IMR-90 (cell line): ENCODE data around the gene NDUFA13. TPM values are rescaled to one million over a fixed set of nuclear protein-coding genes. Genes with fewer than 3 reads are reported as not detected.

Experiments
- ATAC-seq: fragments of 200-7000 bp; cut with Tn5 transposase; 2 replicates; pipeline ENCODE4 v1.9.1; 2020; ENCODE audit warnings: low read depth, mild to moderate bottlenecking, moderate library complexity
- BruUV-seq: library from RNA; stranded (reverse); fragments of 400-500 nt; replicated peaks from 2 replicates; lab custom pipeline; 2021; lab: Mats Ljungman, UMichigan
- CTCF ChIA-PET: fragments of 300-600 bp; formaldehyde crosslinking; extraction: SDS; loops from one replicate; lab custom pipeline; 2021; ENCODE audit warnings: antibody characterized with exemption; lab: Yijun Ruan, JAX
- POLR2A ChIA-PET: fragments of 300-600 bp; sonication (Branson Sonifier 250); formaldehyde crosslinking; loops from one replicate; lab custom pipeline; 2022; ENCODE audit warnings: antibody characterized with exemption; ENCODE audit not compliant: unreplicated experiment; lab: Charles Lee
- DNase-seq: peaks from one replicate; pipeline ENCODE4 v3.0.0; 2013
- H2AFZ ChIP-seq: replicated peaks from 2 replicates; pipeline ENCODE3; 2013; ENCODE audit warnings: low read length, mild to moderate bottlenecking; ENCODE audit not compliant: poor library complexity
- H2AK5ac ChIP-seq: 2 replicates; pipeline ENCODE4 v1.6.1; 2013; ENCODE audit warnings: low read depth, low read length, inconsistent platforms
- H2AK9ac ChIP-seq: replicated peaks from 2 replicates; pipeline ENCODE3; 2013; ENCODE audit warnings: mild to moderate bottlenecking, low read depth, low read length, moderate library complexity; ENCODE audit not compliant: poor library complexity
- H2BK120ac ChIP-seq: 2 replicates; pipeline ENCODE4 v1.6.1; 2013; ENCODE audit warnings: low read depth, low read length, inconsistent platforms
- H2BK15ac ChIP-seq: 3 replicates; pipeline ENCODE4 v1.6.1; 2013; ENCODE audit warnings: low read depth, low read length, inconsistent platforms
- H2BK20ac ChIP-seq: 2 replicates; pipeline ENCODE4 v1.6.1; 2013; ENCODE audit warnings: low read depth, mild to moderate bottlenecking, inconsistent platforms, low read length, moderate library complexity
- H2BK5ac ChIP-seq: 2 replicates; pipeline ENCODE4 v1.6.1; 2013; ENCODE audit warnings: mild to moderate bottlenecking, low read depth, low read length, inconsistent platforms; ENCODE audit not compliant: poor library complexity, severe bottlenecking
- H3K14ac ChIP-seq: replicated peaks from 2 replicates; pipeline ENCODE4 v1.6.1; 2013; ENCODE audit warnings: low read depth, low read length, inconsistent platforms
- H3K18ac ChIP-seq: 2 replicates; pipeline ENCODE4 v1.6.1; 2013; ENCODE audit warnings: low read depth, low read length, control low read depth
- H3K23ac ChIP-seq: 2 replicates; pipeline ENCODE4 v1.6.1; 2013; ENCODE audit warnings: low read depth, low read length, inconsistent platforms
- H3K27ac ChIP-seq: 2 replicates; pipeline ENCODE4 v1.5.1; 2013; ENCODE audit warnings: mild to moderate bottlenecking, control low read depth, low read length; ENCODE audit not compliant: insufficient read depth
- H3K27me3 ChIP-seq: 2 replicates; pipeline ENCODE4 v1.6.1; 2013; ENCODE audit warnings: low read length; ENCODE audit not compliant: control insufficient read depth, insufficient read depth
- H3K36me3 ChIP-seq: 2 replicates; pipeline ENCODE4 v1.6.1; 2013; ENCODE audit warnings: low read length, mixed read lengths; ENCODE audit not compliant: control insufficient read depth, insufficient read depth
- H3K4ac ChIP-seq: 2 replicates; pipeline ENCODE4 v1.6.1; 2013; ENCODE audit warnings: low read depth, low read length, inconsistent platforms
- H3K4me1 ChIP-seq: 2 replicates; pipeline ENCODE4 v1.6.1; 2013; ENCODE audit warnings: low read length, mixed read lengths; ENCODE audit not compliant: control insufficient read depth, insufficient read depth
- H3K4me2 ChIP-seq: 2 replicates; pipeline ENCODE4 v1.6.1; 2013; ENCODE audit warnings: low read depth, mild to moderate bottlenecking, control low read depth, low read length, moderate library complexity
- H3K4me3 ChIP-seq: 2 replicates; pipeline ENCODE4 v1.5.1; 2013; ENCODE audit warnings: low read depth, mild to moderate bottlenecking, control low read depth, low read length, moderate library complexity; ENCODE audit not compliant: insufficient read depth
- H3K56ac ChIP-seq: 2 replicates; pipeline ENCODE4 v1.6.1; 2013; ENCODE audit warnings: low read length, inconsistent platforms; ENCODE audit not compliant: insufficient read depth; ENCODE audit errors: extremely low read depth
- H3K79me1 ChIP-seq, 2 experiments: 2 replicates each; pipeline ENCODE4 v1.6.1; 2013; ENCODE audit warnings: low read length in 2 of 2, inconsistent platforms in 1 of 2, low read depth in 1 of 2
- H3K9ac ChIP-seq: 2 replicates; pipeline ENCODE4 v1.6.1; 2013; ENCODE audit warnings: low read depth, low read length, control low read depth
- H3K9me1 ChIP-seq: 2 replicates; pipeline ENCODE4 v1.6.1; 2013; ENCODE audit warnings: low read length, inconsistent platforms; ENCODE audit not compliant: insufficient read depth
- H3K9me3 ChIP-seq: 2 replicates; pipeline ENCODE4 v1.6.1; 2013; ENCODE audit warnings: low read length; ENCODE audit not compliant: control insufficient read depth, insufficient read depth
- H4K20me1 ChIP-seq: 2 replicates; pipeline ENCODE4 v1.6.1; 2013; ENCODE audit warnings: low read length, inconsistent platforms; ENCODE audit not compliant: insufficient read depth
- H4K5ac ChIP-seq: 2 replicates; pipeline ENCODE4 v1.6.1; 2013; ENCODE audit warnings: mild to moderate bottlenecking, low read depth, low read length, control low read depth
- H4K8ac ChIP-seq, 2 experiments: 2 replicates each; pipeline ENCODE4 v1.6.1; 2013; ENCODE audit warnings: low read depth in 2 of 2, low read length in 2 of 2, control low read depth in 1 of 2, inconsistent platforms in 1 of 2
- H4K91ac ChIP-seq: 2 replicates; pipeline ENCODE4 v1.6.1; 2013; ENCODE audit warnings: low read depth, low read length, inconsistent platforms; ENCODE audit not compliant: insufficient read depth
- BHLHE40 ChIP-seq: fragments of 150-350 bp; IDR thresholded peaks from 2 replicates; pipeline ENCODE4 v1.6.1; 2016; ENCODE audit warnings: mild to moderate bottlenecking, low read depth, low read length
- CEBPB ChIP-seq: IDR thresholded peaks from 2 replicates; pipeline ENCODE4 v1.6.1; 2012; ENCODE audit warnings: low read depth, low read length, improper control_type of control experiment
- CHD1 ChIP-seq: IDR thresholded peaks from 2 replicates; pipeline ENCODE4 v1.6.1; 2012; ENCODE audit warnings: low read depth, low read length, improper control_type of control experiment
- FOS ChIP-seq: fragments of 150-350 bp; IDR thresholded peaks from 2 replicates; pipeline ENCODE4 v1.6.1; 2016; ENCODE audit warnings: low read depth, low read length
- MAFK ChIP-seq: IDR thresholded peaks from 2 replicates; pipeline ENCODE4 v1.6.1; 2012; ENCODE audit warnings: low read depth, low read length, improper control_type of control experiment
- MXI1 ChIP-seq: IDR thresholded peaks from 2 replicates; pipeline ENCODE4 v1.6.1; 2012; ENCODE audit warnings: low read depth, mild to moderate bottlenecking, low read length, moderate library complexity, borderline replicate concordance
- NFE2L2 ChIP-seq: fragments of 150-350 bp; IDR thresholded peaks from 2 replicates; pipeline ENCODE4 v1.6.1; 2016; ENCODE audit warnings: low read depth, mild to moderate bottlenecking, low read length
- POLR2A ChIP-seq: IDR thresholded peaks from 2 replicates; pipeline ENCODE4 v1.6.1; 2012; ENCODE audit warnings: mild to moderate bottlenecking, low read depth, low read length
- RAD21 ChIP-seq: IDR thresholded peaks from 2 replicates; pipeline ENCODE4 v1.6.1; 2012; ENCODE audit warnings: low read length, improper control_type of control experiment
- RCOR1 ChIP-seq: IDR thresholded peaks from 2 replicates; pipeline ENCODE4 v1.6.1; 2012; ENCODE audit warnings: mild to moderate bottlenecking, low read length, improper control_type of control experiment; ENCODE audit not compliant: insufficient replicate concordance
- RFX5 ChIP-seq: IDR thresholded peaks from 2 replicates; pipeline ENCODE4 v1.8.0; 2012; ENCODE audit warnings: low read depth, mild to moderate bottlenecking, low read length, moderate library complexity
- WGBS, 2 experiments: methylation state at CpG; one replicate each; pipeline versions ENCODE4 v1.1.5 to v1.1.7; 2013; ENCODE audit warnings: missing lambda C conversion rate in 2 of 2; ENCODE audit not compliant: insufficient read length in 1 of 2; ENCODE audit errors: extremely low coverage in 2 of 2; 5-methylcytosine and 5-hydroxymethylcytosine counted together
- dilution Hi-C: fragments of 300-500 bp; cut with HindIII; formaldehyde crosslinking; loops from one replicate; pipeline ENCODE4 v1.14.3; 2018; ENCODE audit warnings: low sequenced_read_pairs; ENCODE audit not compliant: unreplicated experiment
- in situ Hi-C: fragments of 300-500 bp; cut with MboI; formaldehyde crosslinking; loops from 3 replicates; pipeline ENCODE4 v1.14.3; 2019; ENCODE audit warnings: low sequenced_read_pairs, inconsistent platforms, mixed read lengths
- intact Hi-C: fragments of 100-400 bp; cut with micrococcal nuclease; formaldehyde crosslinking; loops from 2 replicates; pipeline ENCODE4 v1.10.0; 2022
- polyA plus RNA-seq, 3 experiments: library from polyadenylated mRNA; depleted of rRNA; stranded (reverse); fragments of >200 nt; gene quantifications; 2 replicates each; pipeline ENCODE4 v1.2.3, GENCODE V29; 2012; ENCODE audit warnings: low replicate concordance in 1 of 3
- total RNA-seq: library from RNA; depleted of rRNA; stranded (reverse); fragments of >200 nt; gene quantifications from 2 replicates; pipeline ENCODE4 v1.2.3, GENCODE V29; 2012
- TF ChIP-seq, protein P1 (sequence below): conservative IDR thresholded peaks from 2 replicates; pipeline ENCODE4 v1.5.1; 2012; ENCODE audit warnings: mild to moderate bottlenecking, low read depth, low read length, improper control_type of control experiment
- TF ChIP-seq, protein P2 (sequence below): fragments of 150-350 bp; IDR thresholded peaks from 2 replicates; pipeline ENCODE4 v1.6.1; 2017; ENCODE audit warnings: mild to moderate bottlenecking, antibody characterized with exemption, low read length, low read depth

Gene NDUFA13
- total and polyA plus RNA-seq, 2 of the 4 experiments (the other 2 are of a cell fraction), result 30.6 to 667 TPM

DNA sequence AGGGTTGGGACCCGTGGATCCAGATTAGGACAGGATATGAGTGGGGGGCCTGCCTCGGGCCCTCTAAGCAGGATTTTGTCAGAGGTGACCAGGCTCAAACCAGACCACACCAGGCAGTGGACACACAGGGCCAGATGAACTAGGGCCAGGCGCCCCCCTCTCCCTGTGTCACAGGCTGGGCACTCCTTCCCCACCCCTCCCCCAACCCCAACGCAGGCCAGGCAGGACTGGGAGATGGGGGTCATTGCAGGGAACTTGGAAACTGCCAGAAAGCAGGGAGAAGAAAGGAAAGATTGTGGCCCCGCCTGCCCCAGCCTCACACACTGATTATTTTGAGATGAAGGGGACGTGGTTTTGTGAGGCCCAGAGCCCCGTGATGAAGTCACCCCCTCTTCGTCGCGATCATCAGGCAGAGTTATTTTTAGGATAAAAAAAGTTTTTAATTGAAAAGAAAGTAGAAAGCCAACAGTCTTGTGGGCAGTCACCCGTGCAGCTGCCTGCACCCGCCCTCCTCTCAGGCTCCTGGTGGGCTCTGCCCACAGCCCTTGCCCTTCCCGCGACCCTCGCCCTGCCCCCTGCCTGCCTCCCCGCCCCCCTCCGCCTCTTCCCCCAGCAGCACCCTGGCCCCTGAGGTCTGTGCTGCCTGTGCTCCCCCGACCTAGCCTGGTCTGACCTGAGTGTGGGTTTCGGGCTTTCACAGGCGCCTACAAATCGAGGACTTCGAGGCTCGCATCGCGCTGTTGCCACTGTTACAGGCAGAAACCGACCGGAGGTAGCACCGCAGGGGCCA lies 10.8 kb downstream of the NDUFA13 start:
- H3K56ac ChIP-seq, result no peak overlapping the region
- ChIA-PET POLR2A (no interaction called here), CTCF (no interaction called here)
- no peak overlapping the region for H3K4me2 ChIP-seq
- no peaks in the 10 kb centered on the region for H3K27me3 ChIP-seq
- intact Hi-C loops, result no loop called here
- H3K9me3 ChIP-seq, result no peaks in the 10 kb centered on the region
- H2BK120ac ChIP-seq, result no peak overlapping the region
- no peak overlapping the region for H2BK15ac ChIP-seq
- H3K36me3 ChIP-seq, result peaks cover 26% of the 10 kb centered on the region
- peak overlapping the region; percentile 14 for H2AFZ ChIP-seq
- no peak overlapping the region for H4K5ac ChIP-seq
- no peak for DNase-seq
- no peak overlapping the region for H2BK20ac ChIP-seq
- no TSS peak for BruUV-seq
- TF ChIP-seq RAD21, result no peak
- TF ChIP-seq, protein P1, sequence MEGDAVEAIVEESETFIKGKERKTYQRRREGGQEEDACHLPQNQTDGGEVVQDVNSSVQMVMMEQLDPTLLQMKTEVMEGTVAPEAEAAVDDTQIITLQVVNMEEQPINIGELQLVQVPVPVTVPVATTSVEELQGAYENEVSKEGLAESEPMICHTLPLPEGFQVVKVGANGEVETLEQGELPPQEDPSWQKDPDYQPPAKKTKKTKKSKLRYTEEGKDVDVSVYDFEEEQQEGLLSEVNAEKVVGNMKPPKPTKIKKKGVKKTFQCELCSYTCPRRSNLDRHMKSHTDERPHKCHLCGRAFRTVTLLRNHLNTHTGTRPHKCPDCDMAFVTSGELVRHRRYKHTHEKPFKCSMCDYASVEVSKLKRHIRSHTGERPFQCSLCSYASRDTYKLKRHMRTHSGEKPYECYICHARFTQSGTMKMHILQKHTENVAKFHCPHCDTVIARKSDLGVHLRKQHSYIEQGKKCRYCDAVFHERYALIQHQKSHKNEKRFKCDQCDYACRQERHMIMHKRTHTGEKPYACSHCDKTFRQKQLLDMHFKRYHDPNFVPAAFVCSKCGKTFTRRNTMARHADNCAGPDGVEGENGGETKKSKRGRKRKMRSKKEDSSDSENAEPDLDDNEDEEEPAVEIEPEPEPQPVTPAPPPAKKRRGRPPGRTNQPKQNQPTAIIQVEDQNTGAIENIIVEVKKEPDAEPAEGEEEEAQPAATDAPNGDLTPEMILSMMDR, result no peak
- no peak for TF ChIP-seq CHD1
- no peak for TF ChIP-seq NFE2L2
- no peak for TF ChIP-seq BHLHE40
- no peak for TF ChIP-seq RCOR1
- TF ChIP-seq, protein P2, sequence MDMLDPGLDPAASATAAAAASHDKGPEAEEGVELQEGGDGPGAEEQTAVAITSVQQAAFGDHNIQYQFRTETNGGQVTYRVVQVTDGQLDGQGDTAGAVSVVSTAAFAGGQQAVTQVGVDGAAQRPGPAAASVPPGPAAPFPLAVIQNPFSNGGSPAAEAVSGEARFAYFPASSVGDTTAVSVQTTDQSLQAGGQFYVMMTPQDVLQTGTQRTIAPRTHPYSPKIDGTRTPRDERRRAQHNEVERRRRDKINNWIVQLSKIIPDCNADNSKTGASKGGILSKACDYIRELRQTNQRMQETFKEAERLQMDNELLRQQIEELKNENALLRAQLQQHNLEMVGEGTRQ, result no peak
- no peak for TF ChIP-seq RFX5
- TF ChIP-seq POLR2A, result no peak
- TF ChIP-seq MAFK, result no peak
- TF ChIP-seq MXI1, result no peak
- no peak for TF ChIP-seq CEBPB
- TF ChIP-seq FOS, result no peak
- WGBS, 2 experiments, result 95% methylated on average over 8 of the region's 28 CpGs; no CpG with 5 or more reads in 1 of the 2 experiments
- no peak overlapping the region for H3K4ac ChIP-seq
- no peak overlapping the region for H3K27ac ChIP-seq
- no peak for ATAC-seq
- H2AK5ac ChIP-seq, result no peak overlapping the region
- peaks cover 6% of the 10 kb centered on the region for H3K4me1 ChIP-seq
- H3K18ac ChIP-seq, result no peak overlapping the region
- H3K79me1 ChIP-seq, result peaks cover 9 to 34% of the 10 kb centered on the region in 2 experiments
- H4K8ac ChIP-seq, result no peak overlapping the region
- no peak overlapping the region for H4K91ac ChIP-seq
- dilution Hi-C loops, result no loop called here
- in situ Hi-C loops, result loop anchor here (25.0 kb wide), 1 partner anchor 436 kb away; no protein-coding TSS in a partner anchor
- peak overlapping the region; percentile 3 for H2AK9ac ChIP-seq
- no peak overlapping the region for H3K23ac ChIP-seq
- no peak overlapping the region for H2BK5ac ChIP-seq
- H4K20me1 ChIP-seq, result peaks cover 33% of the 10 kb centered on the region
- no peak overlapping the region for H3K4me3 ChIP-seq
- no peak overlapping the region for H3K14ac ChIP-seq
- H3K9ac ChIP-seq, result no peak overlapping the region
- no peaks in the 10 kb centered on the region for H3K9me1 ChIP-seq
